H1 (cell line): ENCODE data around the gene GNA12. TPM values are rescaled to one million over a fixed set of nuclear protein-coding genes. Genes with fewer than 3 reads are reported as not detected.

ENCODE experiments used
- CTCF ChIA-PET: fragments of 300-600 bp; sonication (Branson Sonifier 250); formaldehyde crosslinking; loops from one replicate; lab custom pipeline; 2021; ENCODE audit not compliant: partially characterized antibody; lab: Charles Lee
- POLR2A ChIA-PET: fragments of 300-600 bp; sonication (Branson Sonifier 250); formaldehyde crosslinking; loops from one replicate; lab custom pipeline; 2021; ENCODE audit warnings: inconsistent platforms; ENCODE audit not compliant: partially characterized antibody; lab: Charles Lee
- DNase-seq, 2 experiments: peaks; one replicate each; pipeline versions ENCODE4 v3.0.0 to v3.0.0-alpha.2; 2010 to 2022; ENCODE audit warnings: low spot score in 2 of 2, low read depth in 1 of 2, mixed read lengths in 1 of 2
- FAIRE-seq: peaks from 2 replicates; lab custom pipeline; 2011; peaks lifted over from hg19 to GRCh38; lab: Jason Lieb, UNC
- H2AFZ ChIP-seq: 2 replicates; pipeline ENCODE4 v1.8.1; 2012; ENCODE audit warnings: low read length, inconsistent platforms
- H2AK5ac ChIP-seq: 2 replicates; pipeline ENCODE4 v1.6.1; 2013; ENCODE audit warnings: low read depth, low read length
- H2BK120ac ChIP-seq: replicated peaks from 2 replicates; pipeline ENCODE3; 2013; ENCODE audit warnings: low read depth, low read length, inconsistent platforms
- H2BK12ac ChIP-seq: 2 replicates; pipeline ENCODE4 v1.6.1; 2013; ENCODE audit warnings: low read depth, low read length
- H2BK15ac ChIP-seq: 2 replicates; pipeline ENCODE4 v1.6.1; 2013; ENCODE audit warnings: low read length
- H2BK20ac ChIP-seq: 2 replicates; pipeline ENCODE4 v1.6.1; 2013; ENCODE audit warnings: low read length
- H2BK5ac ChIP-seq: 2 replicates; pipeline ENCODE4 v1.6.1; 2013; ENCODE audit warnings: low read depth, low read length
- H3K14ac ChIP-seq: 2 replicates; pipeline ENCODE4 v1.6.1; 2013; ENCODE audit warnings: inconsistent platforms; ENCODE audit not compliant: insufficient read length
- H3K18ac ChIP-seq: 2 replicates; pipeline ENCODE4 v1.6.1; 2013; ENCODE audit warnings: low read length; ENCODE audit errors: extremely low read depth
- H3K23ac ChIP-seq: 2 replicates; pipeline ENCODE4 v1.6.1; 2013; ENCODE audit warnings: inconsistent platforms; ENCODE audit not compliant: insufficient read length
- H3K23me2 ChIP-seq: 2 replicates; pipeline ENCODE4 v1.6.1; 2013; ENCODE audit warnings: low read depth, low read length
- H3K27ac ChIP-seq: 2 replicates; pipeline ENCODE4 v1.6.1; 2011; ENCODE audit warnings: low read depth, low read length, inconsistent platforms
- H3K27me3 ChIP-seq, 4 experiments: replicated peaks in 1 of 4; 1 replicate in 1 of 4; 2 replicates in 3 of 4; pipeline versions ENCODE4 v1.6.1 to v1.8.1; 2011 to 2013; ENCODE audit warnings: low read length in 3 of 4, mild to moderate bottlenecking in 3 of 4, inconsistent platforms in 2 of 4, mixed read lengths in 2 of 4, moderate library complexity in 1 of 4; ENCODE audit not compliant: control insufficient read depth in 3 of 4, insufficient read depth in 3 of 4; ENCODE audit errors: extremely low read depth in 1 of 4
- H3K36me3 ChIP-seq, 4 experiments: 2 replicates each; pipeline versions ENCODE4 v1.6.1 to v1.8.1; 2011 to 2013; ENCODE audit warnings: mild to moderate bottlenecking in 4 of 4, low read length in 3 of 4, moderate library complexity in 2 of 4, control low read depth in 1 of 4, inconsistent platforms in 1 of 4; ENCODE audit not compliant: insufficient read depth in 4 of 4, control insufficient read depth in 2 of 4
- H3K4ac ChIP-seq: replicated peaks from 2 replicates; pipeline ENCODE3; 2013; ENCODE audit warnings: low read length, low read depth, mixed read lengths, inconsistent platforms; ENCODE audit not compliant: insufficient read length
- H3K4me1 ChIP-seq, 4 experiments: replicated peaks in 1 of 4; 1 replicate in 1 of 4; 2 replicates in 3 of 4; pipeline versions ENCODE4 v1.6.1 to v1.8.1; 2011 to 2013; ENCODE audit warnings: low read length in 3 of 4, inconsistent platforms in 2 of 4, mixed read lengths in 1 of 4; ENCODE audit not compliant: insufficient read depth in 4 of 4, control insufficient read depth in 3 of 4
- H3K4me2 ChIP-seq, 2 experiments: 2 replicates each; pipeline versions ENCODE4 v1.6.1 to v1.8.1; 2011 to 2013; ENCODE audit warnings: low read depth in 2 of 2, low read length in 2 of 2, control low read depth in 1 of 2, inconsistent platforms in 1 of 2, mild to moderate bottlenecking in 1 of 2; ENCODE audit not compliant: insufficient read depth in 1 of 2
- H3K4me3 ChIP-seq, 4 experiments: fragments of 200-600, 300-600 bp in 1 of 4; sonication (generic), shearing (Covaris generic), sonication (Bioruptor Twin) in 1 of 4; 2 replicates each; pipeline versions ENCODE4 v1.5.1 to v1.8.1; 2011 to 2016; ENCODE audit warnings: low read length in 4 of 4, low read depth in 3 of 4, control low read depth in 2 of 4, inconsistent platforms in 2 of 4, mild to moderate bottlenecking in 2 of 4, mixed read lengths in 1 of 4, moderate library complexity in 1 of 4; ENCODE audit not compliant: insufficient read depth in 2 of 4; ENCODE audit errors: extremely low read depth in 1 of 4
- H3K56ac ChIP-seq: replicated peaks from 2 replicates; pipeline ENCODE3; 2013; ENCODE audit warnings: low read depth, mild to moderate bottlenecking, mixed read lengths, low read length, inconsistent platforms; ENCODE audit not compliant: insufficient read length
- H3K79me1 ChIP-seq: 2 replicates; pipeline ENCODE4 v1.6.1; 2013; ENCODE audit warnings: low read depth, low read length, control low read depth
- H3K79me2 ChIP-seq, 2 experiments: 2 replicates each; pipeline versions ENCODE4 v1.6.1 to v1.8.1; 2012 to 2013; ENCODE audit warnings: low read length in 2 of 2, mild to moderate bottlenecking in 2 of 2, inconsistent platforms in 1 of 2; ENCODE audit not compliant: insufficient read depth in 2 of 2, control insufficient read depth in 1 of 2
- H3K9ac ChIP-seq, 4 experiments: replicated peaks in 1 of 4; 1 replicate in 1 of 4; 2 replicates in 3 of 4; pipeline versions ENCODE4 v1.6.1 to v1.8.1; 2011 to 2013; ENCODE audit warnings: low read depth in 3 of 4, low read length in 3 of 4, control low read depth in 2 of 4, mild to moderate bottlenecking in 2 of 4, moderate library complexity in 2 of 4, inconsistent platforms in 1 of 4; ENCODE audit errors: extremely low read depth in 1 of 4
- H3K9me3 ChIP-seq, 2 experiments: 2 replicates each; pipeline versions ENCODE4 v1.6.1 to v1.8.1; 2012 to 2013; ENCODE audit warnings: mild to moderate bottlenecking in 2 of 2, moderate library complexity in 2 of 2, control low read depth in 1 of 2, inconsistent platforms in 1 of 2, low read depth in 1 of 2, low read length in 1 of 2, mixed read lengths in 1 of 2; ENCODE audit not compliant: insufficient read depth in 2 of 2
- H4K20me1 ChIP-seq, 2 experiments: replicated peaks in 1 of 2; 2 replicates each; pipeline versions ENCODE3 to v1.8.1; 2011 to 2013; ENCODE audit warnings: inconsistent platforms in 2 of 2, low read length in 2 of 2, mild to moderate bottlenecking in 1 of 2; ENCODE audit not compliant: insufficient read depth in 2 of 2, control insufficient read depth in 1 of 2
- H4K5ac ChIP-seq: 2 replicates; pipeline ENCODE4 v1.6.1; 2013; ENCODE audit warnings: low read length, low read depth, mixed read lengths, inconsistent platforms; ENCODE audit not compliant: insufficient read length
- H4K8ac ChIP-seq: 2 replicates; pipeline ENCODE4 v1.8.0; 2013; ENCODE audit warnings: mild to moderate bottlenecking, moderate library complexity, low read length, inconsistent platforms; ENCODE audit not compliant: insufficient read depth; ENCODE audit errors: extremely low read depth
- H4K91ac ChIP-seq: replicated peaks from 2 replicates; pipeline ENCODE3; 2013; ENCODE audit warnings: low read length, mixed read lengths, inconsistent platforms; ENCODE audit not compliant: insufficient read length
- BRCA1 ChIP-seq: IDR thresholded peaks from 2 replicates; pipeline ENCODE4 v1.6.1; 2012; ENCODE audit warnings: low read depth, low read length, improper control_type of control experiment
- CREB1 ChIP-seq: IDR thresholded peaks from 2 replicates; pipeline ENCODE4 v1.6.1; 2012; ENCODE audit warnings: inconsistent platforms
- CTBP2 ChIP-seq: IDR thresholded peaks from 2 replicates; pipeline ENCODE4 v1.7.0; 2011; ENCODE audit warnings: borderline replicate concordance, mild to moderate bottlenecking, moderate library complexity, mixed read lengths, low read length; ENCODE audit not compliant: insufficient read depth, insufficient read length
- EGR1 ChIP-seq: IDR thresholded peaks from 2 replicates; pipeline ENCODE4 v1.6.1; 2011; ENCODE audit warnings: low read depth, low read length, borderline replicate concordance
- JUN ChIP-seq: IDR thresholded peaks from 2 replicates; pipeline ENCODE4 v1.6.1; 2011; ENCODE audit warnings: low read depth, mild to moderate bottlenecking, improper control_type of control experiment, low read length
- POLR2AphosphoS5 ChIP-seq: IDR thresholded peaks from 2 replicates; pipeline ENCODE4 v1.6.1; 2011; ENCODE audit warnings: low read depth, low read length
- TAF1 ChIP-seq: IDR thresholded peaks from 2 replicates; pipeline ENCODE4 v1.6.1; 2011; ENCODE audit warnings: mild to moderate bottlenecking, low read depth, low read length
- TBP ChIP-seq: IDR thresholded peaks from 2 replicates; pipeline ENCODE4 v1.6.1; 2011; ENCODE audit warnings: low read depth, low read length, improper control_type of control experiment
- YY1 ChIP-seq: IDR thresholded peaks from 2 replicates; pipeline ENCODE4 v1.6.1; 2011; ENCODE audit warnings: low read depth, mild to moderate bottlenecking, low read length
- WGBS, 2 experiments: shearing (Covaris generic) in 1 of 2; methylation state at CpG; one replicate each; pipeline versions ENCODE4 v1.1.6 to v1.1.7; 2013 to 2015; ENCODE audit warnings: low lambda C conversion rate in 2 of 2, mixed read lengths in 2 of 2, inconsistent platforms in 1 of 2, low coverage in 1 of 2, missing lambda C conversion rate in 1 of 2; ENCODE audit not compliant: insufficient replicate concordance in 2 of 2, insufficient coverage in 1 of 2, insufficient read length in 1 of 2; ENCODE audit errors: extremely low coverage in 1 of 2, missing lambda C conversion rate in 1 of 2; 5-methylcytosine and 5-hydroxymethylcytosine counted together
- polyA plus RNA-seq, 7 experiments: library from polyadenylated mRNA; depleted of rRNA in 3 of 7; stranded (reverse) in 5 of 7; unstranded in 2 of 7; fragments of >200 nt in 5 of 7; fragments of 200-250 nt in 2 of 7; gene quantifications; 1 replicate in 5 of 7; 2 replicates in 1 of 7; 4 replicates in 1 of 7; pipeline versions ENCODE4 v1.2.1 to v1.2.3, GENCODE V29; 2011 to 2013; ENCODE audit warnings: missing spikeins in 2 of 7, mixed read lengths in 2 of 7
- total RNA-seq: library from RNA; stranded (reverse); fragmentation: NEBNext Ultra II Directional; extraction: Animal tissue kit (Norgen Biotek cat#: 25700); gene quantifications from 2 replicates; pipeline ENCODE4 v1.2.1, GENCODE V29; 2021

GNA12 gene
- total and polyA plus RNA-seq, 2 of the 8 experiments (the other 6 are each of a cell fraction or from before 2014, with no cell fraction given) = 96.5 to 109 TPM

DNA sequence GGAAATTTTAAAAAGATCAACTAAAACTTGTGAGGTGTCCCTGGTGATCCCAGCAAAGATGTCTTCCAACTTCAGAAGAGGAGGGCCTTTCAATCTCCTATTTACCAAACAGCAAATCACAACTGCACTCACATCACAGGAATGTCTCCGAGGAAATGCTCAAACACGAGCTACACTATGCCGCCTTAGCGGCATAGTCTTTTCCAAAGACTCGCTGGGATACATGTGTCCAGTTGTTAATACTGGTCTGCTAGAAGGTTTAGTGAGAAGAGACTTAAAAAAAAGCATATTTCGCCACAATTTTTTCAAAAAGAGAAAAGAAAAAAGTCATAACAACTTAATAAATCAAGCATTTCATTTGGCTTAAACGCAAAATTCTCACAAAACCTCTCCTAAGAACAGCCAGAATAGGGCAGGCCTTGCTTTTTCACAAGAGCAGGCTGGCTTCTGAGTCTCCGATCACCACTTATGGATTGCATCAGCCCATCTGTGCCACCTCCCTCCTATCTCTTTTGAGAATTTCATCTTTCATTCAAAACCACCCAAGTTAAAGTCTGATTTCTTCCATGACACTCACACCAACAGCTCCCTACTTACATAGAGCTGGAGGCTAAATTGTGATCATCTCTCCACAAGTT lies 66.1 kb downstream of the GNA12 start:
- no peaks in the 10 kb centered on the region for H3K27me3 ChIP-seq
- no peak overlapping the region for H2AFZ ChIP-seq
- H3K4ac ChIP-seq = no peak overlapping the region
- peaks cover 0 to 57% of the 10 kb centered on the region in 2 experiments; a peak in 2 of 4 replicates for H3K79me2 ChIP-seq
- no peak overlapping the region for H2BK20ac ChIP-seq
- 92% methylated on average over 8 of the region's 8 CpGs; no CpG with 5 or more reads in 1 of the 2 experiments for WGBS, 2 experiments
- ChIA-PET CTCF (interaction anchor here (0.6 to 3.3 kb wide), 10 partner anchors 8 to 1003 kb away, joined by 3 to 14 read pairs (median 3); no protein-coding TSS in a partner anchor), POLR2A (interaction anchor here (1.2 to 1.8 kb wide), 4 partner anchors 9 to 43 kb away, joined by 3 to 5 read pairs (median 4); no protein-coding TSS in a partner anchor)
- H3K14ac ChIP-seq = no peak overlapping the region
- H4K5ac ChIP-seq = no peak overlapping the region
- no peak overlapping the region for H3K23ac ChIP-seq
- H4K91ac ChIP-seq = no peak overlapping the region
- TF ChIP-seq CREB1 (no peak), POLR2AphosphoS5 (no peak), TBP (no peak), TAF1 (no peak), EGR1 (no peak), JUN (no peak), BRCA1 (no peak), YY1 (no peak), CTBP2 (no peak)
- no peak overlapping the region for H2BK15ac ChIP-seq
- H3K9me3 ChIP-seq = no peaks in the 10 kb centered on the region
- H3K4me3 ChIP-seq = no peak overlapping the region
- no peak overlapping the region; the same call in 1 of the 2 replicates for H3K18ac ChIP-seq
- peak overlapping the region; percentile 47; the same call in 1 of the 2 replicates for H2BK5ac ChIP-seq
- peaks cover 0 to 8% of the 10 kb centered on the region in 2 experiments for H4K20me1 ChIP-seq
- H3K79me1 ChIP-seq = peaks cover 5% of the 10 kb centered on the region
- H3K56ac ChIP-seq = no peak overlapping the region
- peak overlapping the region in 1 of 2 experiments; percentile 1; a peak in 1 of 4 replicates for H3K4me2 ChIP-seq
- H2BK12ac ChIP-seq = no peak overlapping the region; the same call in 1 of the 2 replicates
- H3K23me2 ChIP-seq = no peaks in the 10 kb centered on the region
- H2BK120ac ChIP-seq = no peak overlapping the region
- H4K8ac ChIP-seq = no peak overlapping the region
- H3K9ac ChIP-seq = no peak overlapping the region
- peak overlapping the region; percentile 16; the same call in 1 of the 2 replicates for H3K27ac ChIP-seq
- DNase-seq = no peak
- no peak for FAIRE-seq
- peaks cover 2 to 5% (median 4%) of the 10 kb centered on the region in 4 experiments; a peak in 4 of 8 replicates for H3K36me3 ChIP-seq
- no peak overlapping the region for H2AK5ac ChIP-seq
- peaks cover 0 to 5% (median 3%) of the 10 kb centered on the region in 4 experiments; a peak in 3 of 7 replicates for H3K4me1 ChIP-seq
